Fibroblast of lung (primary cell): ENCODE results near the gene MAML2.

ENCODE experiments used
- CTCF ChIP-seq, 2 donors: IDR thresholded peaks in 1 of 2; conservative IDR thresholded peaks in 1 of 2; 1 replicate in 1 of 2; 2 replicates in 1 of 2; pipeline ENCODE4 v1.5.1; 2011 to 2012; ENCODE audit warnings: low read length in 2 of 2, control low read depth in 1 of 2, inconsistent platforms in 1 of 2, low read depth in 1 of 2, mild to moderate bottlenecking in 1 of 2
- EZH2 ChIP-seq: IDR thresholded peaks from 2 replicates; pipeline ENCODE4 v1.5.1; 2012; ENCODE audit warnings: low read length, control low read depth, mild to moderate bottlenecking; ENCODE audit errors: missing control alignments

- TF ChIP-seq CTCF (conservative IDR thresholded peaks at IDR 0.05 in 1 of 2, IDR thresholded peaks at IDR 0.05 in 1 of 2; ENCODE audit: low read depth in 1 of 2, low read length in 2 of 2) (no peak), EZH2 (no peak)
These were observed 46.9 kb upstream of the MAML2 start, which contains the start of the genes CCDC82 and JRKL for GRCh38 chr11:96389720-96390487.
